Measurements from ENCODE around the gene CENPX. TPM values are rescaled to one million over a fixed set of nuclear protein-coding genes. Genes with fewer than 3 reads are reported as not detected.

The CENPX gene
- total RNA-seq, 1 donor: 18.6 TPM

Other genes with a start within 250 kb of the CENPX start
- not detected for gene GCGR, start 218.7 kb downstream of the CENPX start, total RNA-seq
- 32.3 TPM for gene MCRIP1, start 189.6 kb downstream of the CENPX start, total RNA-seq
- gene PPP1R27, start 187.8 kb downstream of the CENPX start, total RNA-seq: not detected
- gene P4HB, start 162.3 kb downstream of the CENPX start, total RNA-seq: 239 TPM
- gene ARHGDIA, start 151.5 kb downstream of the CENPX start, total RNA-seq: 189 TPM
- 77.9 TPM for gene ALYREF, start 131.3 kb downstream of the CENPX start, total RNA-seq
- 36.3 TPM for gene ANAPC11, start 131.2 kb downstream of the CENPX start, total RNA-seq
- gene NPB, start 120.6 kb downstream of the CENPX start, total RNA-seq: 0.10 TPM
- gene PCYT2, start 111.5 kb downstream of the CENPX start, total RNA-seq: 10.6 TPM
- gene SIRT7, start 104.7 kb downstream of the CENPX start, total RNA-seq: 21.6 TPM
- gene MAFG, start 95.1 kb downstream of the CENPX start, total RNA-seq: 14.9 TPM
- gene PYCR1, start 85.6 kb downstream of the CENPX start, total RNA-seq: 0.52 TPM
- not detected for gene MYADML2, start 75.6 kb downstream of the CENPX start, total RNA-seq
- gene NOTUM, start 61.7 kb downstream of the CENPX start, total RNA-seq: not detected
- 10.3 TPM for gene ASPSCR1, start 45.2 kb downstream of the CENPX start, total RNA-seq
- 5.5 TPM for gene LRRC45, start 427 bp upstream of the CENPX start, total RNA-seq
- 0.63 TPM for gene RAC3, start 8.8 kb upstream of the CENPX start, total RNA-seq
- 25.2 TPM for gene DCXR, start 14.8 kb upstream of the CENPX start, total RNA-seq
- gene RFNG, start 28.9 kb upstream of the CENPX start, total RNA-seq: 13.7 TPM
- gene GPS1, start 29.0 kb upstream of the CENPX start, total RNA-seq: 47.4 TPM
- gene DUS1L, start 42.9 kb upstream of the CENPX start, total RNA-seq: 73.6 TPM
- gene FASN, start 75.4 kb upstream of the CENPX start, total RNA-seq: 21.8 TPM
- 36.6 TPM for gene CCDC57, start 190.0 kb upstream of the CENPX start, total RNA-seq
- gene SLC16A3, start 206.2 kb upstream of the CENPX start, total RNA-seq: 105 TPM

Measured in mononuclear cell (primary cell).